ENCODE measurements around the gene CST3.

DNA sequence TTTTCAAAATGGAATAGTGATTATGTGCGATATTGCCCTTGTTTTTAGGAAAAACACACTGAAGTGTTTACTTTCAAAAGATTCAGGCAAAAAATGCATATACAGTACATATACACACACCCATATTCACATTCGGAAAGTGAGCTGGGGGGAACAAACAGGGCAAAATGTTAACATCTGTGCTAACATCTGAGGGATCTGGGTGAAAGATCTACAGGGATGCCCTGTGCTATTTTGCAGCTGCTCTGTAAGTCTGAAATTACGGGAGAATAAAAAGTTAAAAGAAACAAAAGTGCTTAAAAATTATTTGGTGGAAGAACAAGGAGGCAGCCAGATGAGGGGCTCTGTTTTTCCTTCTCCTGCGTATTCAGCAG, 860 bp downstream of the CST3 start:
- TF ChIP-seq EZH2 (IDR thresholded peaks at IDR 0.05; ENCODE audit: insufficient read depth, poor library complexity, severe bottlenecking), result no peak
- TF ChIP-seq EZH2phosphoT487 (IDR thresholded peaks at IDR 0.05; ENCODE audit: insufficient read depth, low read depth), result no peak

Measured in GM23248 (cell line).